SJCRH30 (cell line): Measurements from ENCODE around the gene NGEF. TPM values are rescaled to one million over a fixed set of nuclear protein-coding genes. Genes with fewer than 3 reads are reported as not detected.
A peak's percentile ranks its signal among the peaks of the same experiment; 100 is the strongest.
"Not testable (repeated sequence)": the region's sequence is repeated elsewhere in the genome, so short reads cannot be mapped to it uniquely, and the experiment has no call there.

Experiments used
- DNase-seq, 2 experiments: peaks; one replicate each; pipeline ENCODE4 v3.0.0-alpha.2; 2015 to 2020
- H3K27ac ChIP-seq: fragments of 250-450 bp; sonication (Bioruptor Pico); 2 replicates; pipeline ENCODE4 v1.5.1; 2020; ENCODE audit warnings: mild to moderate bottlenecking, moderate library complexity
- H3K27me3 ChIP-seq: fragments of 250-450 bp; sonication (Bioruptor Pico); 2 replicates; pipeline ENCODE4 v1.5.1; 2020; ENCODE audit warnings: mild to moderate bottlenecking, moderate library complexity
- H3K36me3 ChIP-seq: fragments of 250-450 bp; sonication (Bioruptor Pico); 2 replicates; pipeline ENCODE4 v1.5.1; 2020; ENCODE audit warnings: mild to moderate bottlenecking, moderate library complexity
- H3K4me1 ChIP-seq: fragments of 250-450 bp; sonication (Bioruptor Pico); 2 replicates; pipeline ENCODE4 v1.5.1; 2020; ENCODE audit warnings: mild to moderate bottlenecking, moderate library complexity
- H3K4me3 ChIP-seq: fragments of 250-450 bp; sonication (Bioruptor Pico); 2 replicates; pipeline ENCODE4 v1.5.1; 2020; ENCODE audit warnings: mild to moderate bottlenecking, moderate library complexity
- H3K9me3 ChIP-seq: fragments of 250-450 bp; sonication (Bioruptor Pico); replicated peaks from 2 replicates; pipeline ENCODE4 v1.5.1; 2020; ENCODE audit warnings: mild to moderate bottlenecking, moderate library complexity
- total RNA-seq: library from RNA; depleted of rRNA; stranded (reverse); fragments of >200 nt; shearing (Covaris generic); gene quantifications from 2 replicates; pipeline ENCODE4 v1.2.3, GENCODE V29; 2014

NGEF gene
- total RNA-seq, 1 experiment from 2014 or later = not detected

DNA sequence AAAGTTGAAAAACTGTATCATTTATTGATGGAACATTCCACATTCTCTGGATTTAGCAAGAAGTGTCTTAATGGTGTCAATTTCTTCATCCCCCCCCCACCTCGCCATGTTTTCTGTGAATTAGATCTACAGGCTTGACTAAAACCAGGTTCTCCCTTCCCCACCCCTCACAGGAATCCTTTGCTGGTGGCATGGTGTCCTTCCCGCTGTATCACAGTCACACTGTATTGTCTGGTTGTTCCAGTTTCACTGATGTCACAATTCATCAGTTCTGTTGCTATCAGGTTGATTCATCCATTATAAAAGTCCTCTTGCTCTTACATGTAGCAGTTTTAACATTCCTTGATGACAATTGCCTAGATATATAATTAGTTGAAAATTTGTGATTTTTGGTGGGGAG lies 149.1 kb downstream of the NGEF start:
- no peak for DNase-seq
- Histone ChIP-seq H3K36me3 (peaks cover 6% of the 10 kb centered on the region; the same call in 1 of the 2 replicates), H3K9me3 (no peaks in the 10 kb centered on the region), H3K27me3 (no peaks in the 10 kb centered on the region), H3K27ac (no peak overlapping the region), H3K4me3 (no peak overlapping the region), H3K4me1 (no peaks in the 10 kb centered on the region)

DNA sequence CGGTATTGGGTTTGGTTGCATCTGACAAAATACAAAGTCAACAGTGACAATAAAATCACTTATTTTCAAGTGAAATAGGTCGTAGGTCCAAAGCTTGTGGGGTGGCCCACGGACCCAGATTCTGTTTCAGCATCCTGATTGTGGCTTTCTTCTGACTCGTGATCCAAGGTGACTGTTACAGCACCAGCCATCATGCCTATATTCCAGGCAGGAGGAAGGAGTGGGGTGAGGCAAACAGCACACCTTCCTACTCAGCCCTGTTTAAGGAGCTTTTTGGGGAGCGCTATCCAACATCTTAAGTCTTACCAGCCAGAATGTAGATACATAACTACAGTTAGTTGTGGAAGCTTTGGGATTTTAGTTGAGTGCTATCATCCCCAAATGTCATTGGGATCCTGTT lies 151.7 kb downstream of the NGEF start:
- Histone ChIP-seq H3K27me3 (no peaks in the 10 kb centered on the region), H3K9me3 (no peaks in the 10 kb centered on the region), H3K4me1 (peaks cover 7% of the 10 kb centered on the region), H3K4me3 (no peak overlapping the region), H3K27ac (no peak overlapping the region), H3K36me3 (peaks cover 31% of the 10 kb centered on the region)
- DNase-seq = no peak

DNA sequence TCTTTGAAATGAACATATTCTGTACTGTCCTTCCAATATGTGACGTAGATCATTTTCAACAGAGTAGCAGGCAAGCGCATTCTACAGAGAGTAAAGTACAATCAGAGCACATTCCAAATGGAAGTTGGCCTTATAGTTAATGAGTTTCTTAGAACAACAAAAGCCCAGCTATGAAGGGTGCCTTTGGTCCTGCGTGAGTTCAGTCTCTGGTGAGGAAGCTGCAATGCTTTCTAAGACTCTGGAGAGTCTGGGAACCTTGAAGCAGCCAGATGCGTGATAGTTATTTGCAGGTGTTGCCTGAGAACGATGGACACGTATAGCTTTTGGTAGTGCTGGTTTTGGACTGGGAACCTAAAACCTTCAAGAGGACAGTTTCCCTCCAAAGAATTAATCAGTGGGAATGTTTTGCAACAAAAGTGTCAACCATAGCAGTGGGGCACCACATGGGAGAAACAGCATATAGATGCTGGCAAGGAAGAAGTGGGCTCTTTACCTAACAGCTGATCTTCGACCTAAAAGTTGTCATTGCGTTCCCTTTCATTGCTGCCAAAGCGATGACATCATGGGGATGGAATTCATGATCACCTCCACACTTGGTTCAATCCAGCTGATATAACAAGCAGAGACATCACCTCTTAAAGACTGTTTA lies 152.3 kb downstream of the NGEF start:
- Histone ChIP-seq H3K36me3 (peaks cover 37% of the 10 kb centered on the region), H3K27ac (no peak overlapping the region), H3K4me1 (peaks cover 11% of the 10 kb centered on the region), H3K27me3 (no peaks in the 10 kb centered on the region), H3K9me3 (no peaks in the 10 kb centered on the region), H3K4me3 (no peak overlapping the region)
- DNase-seq = peak in 1 of 2 experiments; percentile 25

DNA sequence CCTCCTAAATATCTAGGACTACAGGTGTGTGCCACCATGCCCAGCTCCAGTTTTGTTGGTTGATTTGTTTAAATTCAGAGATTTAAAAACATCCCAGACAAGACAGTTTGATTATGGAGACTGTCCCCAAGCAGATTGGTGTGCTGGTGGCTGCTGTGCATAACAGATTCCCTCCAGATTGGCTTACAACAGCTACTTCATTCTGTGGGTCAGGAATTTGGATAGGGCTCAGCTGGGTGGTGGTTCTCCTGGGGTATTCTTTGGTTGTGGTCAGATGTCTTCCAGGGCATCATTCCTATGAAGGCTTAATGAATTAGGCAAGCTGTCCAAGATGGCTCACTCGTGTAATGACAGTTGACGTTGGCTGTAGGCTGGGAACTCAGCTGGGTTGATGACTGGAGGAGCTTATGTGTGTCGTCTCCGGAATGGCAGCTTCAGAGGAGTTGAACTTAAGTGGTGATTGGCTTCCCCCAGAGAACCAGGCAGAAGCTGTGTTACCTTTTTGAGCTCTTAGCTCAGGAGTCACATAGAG lies 153.6 kb downstream of the NGEF start:
- Histone ChIP-seq H3K36me3 (peaks cover 44% of the 10 kb centered on the region), H3K27ac (no peak overlapping the region), H3K27me3 (no peaks in the 10 kb centered on the region), H3K9me3 (no peaks in the 10 kb centered on the region), H3K4me3 (no peak overlapping the region), H3K4me1 (peaks cover 14% of the 10 kb centered on the region)
- DNase-seq = no peak

GRCh38 chr2:232857158-232857563 lies 155.9 kb downstream of the NGEF start:
- no peaks in the 10 kb centered on the region for H3K9me3 ChIP-seq
- H3K27me3 ChIP-seq = no peaks in the 10 kb centered on the region
- DNase-seq = no peak
- H3K4me1 ChIP-seq = peaks cover 26% of the 10 kb centered on the region
- H3K36me3 ChIP-seq = peaks cover 49% of the 10 kb centered on the region
- H3K27ac ChIP-seq = peak overlapping the region; percentile 25; the same call in 1 of the 2 replicates
- no peak overlapping the region for H3K4me3 ChIP-seq

DNA sequence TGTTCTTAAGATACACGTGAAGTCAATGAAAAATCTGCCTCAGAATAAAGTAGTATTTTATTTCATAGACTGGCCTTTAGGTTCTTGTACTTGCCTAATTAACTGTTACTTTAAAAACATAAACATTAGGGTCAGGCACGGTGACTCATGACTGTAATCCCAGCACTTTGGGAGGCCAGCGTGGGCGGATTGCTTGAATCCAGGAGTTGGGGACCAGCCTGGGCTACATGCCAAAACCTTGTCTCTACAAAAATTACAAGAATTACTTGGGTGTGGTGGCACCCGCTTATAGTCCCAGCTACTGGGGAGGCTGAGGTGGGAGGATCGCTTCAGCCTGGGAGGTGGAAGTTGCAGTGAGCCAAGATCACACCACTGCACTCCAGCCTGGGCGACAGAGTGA lies 159.0 kb downstream of the NGEF start:
- H3K4me1 ChIP-seq = peaks cover 26% of the 10 kb centered on the region
- peak; percentile 77 to 84 for DNase-seq

DNA sequence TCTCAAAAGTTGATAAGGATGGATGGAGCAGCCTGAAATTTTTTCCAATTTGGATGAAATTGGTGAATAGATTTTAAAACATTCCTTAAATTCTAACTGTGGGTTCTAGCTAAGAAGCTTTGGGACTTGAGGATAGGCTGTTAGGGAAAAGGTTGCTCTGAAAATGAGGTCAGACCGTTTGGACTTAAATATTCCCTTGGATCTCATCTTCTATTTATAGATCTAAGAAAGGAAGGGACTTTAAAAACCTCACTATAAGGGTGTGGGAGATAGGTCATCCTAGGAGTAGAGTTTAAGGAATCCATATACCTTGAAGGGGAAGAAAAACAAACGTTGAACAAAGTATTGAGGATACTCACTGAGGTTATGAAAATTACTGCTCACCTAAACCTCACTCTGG lies 160.4 kb downstream of the NGEF start:
- no peaks in the 10 kb centered on the region for H3K27me3 ChIP-seq
- DNase-seq = no peak
- H3K27ac ChIP-seq = no peak overlapping the region
- H3K4me3 ChIP-seq = no peak overlapping the region
- H3K4me1 ChIP-seq = peaks cover 26% of the 10 kb centered on the region
- peaks cover 53% of the 10 kb centered on the region for H3K36me3 ChIP-seq
- no peaks in the 10 kb centered on the region for H3K9me3 ChIP-seq

More for the DNA sequence above, 159.0 kb downstream of the NGEF start:
- H3K4me3 ChIP-seq = no peak overlapping the region
- no peak overlapping the region for H3K27ac ChIP-seq
- no peaks in the 10 kb centered on the region for H3K9me3 ChIP-seq
- H3K36me3 ChIP-seq = peaks cover 55% of the 10 kb centered on the region
- no peaks in the 10 kb centered on the region for H3K27me3 ChIP-seq

GRCh38 chr2:232852081-232852480 lies 161.0 kb downstream of the NGEF start:
- H3K9me3 ChIP-seq, DNase-seq, H3K4me3 ChIP-seq, H3K27me3 ChIP-seq, H3K27ac ChIP-seq: not testable (repeated sequence)
- H3K4me1 ChIP-seq = peaks cover 24% of the 10 kb centered on the region
- peaks cover 51% of the 10 kb centered on the region for H3K36me3 ChIP-seq

- no peaks in the 10 kb centered on the region for H3K27me3 ChIP-seq
- H3K9me3 ChIP-seq = no peaks in the 10 kb centered on the region
- H3K4me1 ChIP-seq = peaks cover 15% of the 10 kb centered on the region
- H3K4me3 ChIP-seq = no peak overlapping the region
- H3K27ac ChIP-seq = no peak overlapping the region
- no peak for DNase-seq
- H3K36me3 ChIP-seq = peaks cover 50% of the 10 kb centered on the region
Measured at GRCh38 chr2:232850039-232850438, 163.0 kb downstream of the NGEF start.

- Histone ChIP-seq H3K27me3 (no peaks in the 10 kb centered on the region), H3K27ac (no peak overlapping the region), H3K4me1 (no peaks in the 10 kb centered on the region), H3K4me3 (no peak overlapping the region), H3K36me3 (peaks cover 67% of the 10 kb centered on the region), H3K9me3 (no peaks in the 10 kb centered on the region)
- no peak for DNase-seq
Measured at GRCh38 chr2:232846055-232846454, 167.0 kb downstream of the NGEF start.

GRCh38 chr2:232843834-232844233 lies 169.2 kb downstream of the NGEF start:
- Histone ChIP-seq H3K36me3 (peaks cover 77% of the 10 kb centered on the region), H3K27me3 (no peaks in the 10 kb centered on the region), H3K9me3 (no peaks in the 10 kb centered on the region), H3K4me3 (no peak overlapping the region), H3K4me1 (no peaks in the 10 kb centered on the region), H3K27ac (no peak overlapping the region)
- DNase-seq = no peak

- Histone ChIP-seq H3K4me1 (no peaks in the 10 kb centered on the region), H3K4me3 (no peak overlapping the region), H3K27ac (no peak overlapping the region), H3K36me3 (peaks cover 72% of the 10 kb centered on the region), H3K27me3 (no peaks in the 10 kb centered on the region), H3K9me3 (no peaks in the 10 kb centered on the region)
- DNase-seq = no peak
Measured at GRCh38 chr2:232842689-232843088, 170.4 kb downstream of the NGEF start.

GRCh38 chr2:232839411-232840079 lies 173.5 kb downstream of the NGEF start:
- DNase-seq = no peak
- no peaks in the 10 kb centered on the region for H3K9me3 ChIP-seq
- no peak overlapping the region for H3K27ac ChIP-seq
- H3K27me3 ChIP-seq = no peaks in the 10 kb centered on the region
- no peak overlapping the region for H3K4me3 ChIP-seq
- no peaks in the 10 kb centered on the region; the same call in 1 of the 2 replicates for H3K4me1 ChIP-seq
- H3K36me3 ChIP-seq = peaks cover 61% of the 10 kb centered on the region

DNA sequence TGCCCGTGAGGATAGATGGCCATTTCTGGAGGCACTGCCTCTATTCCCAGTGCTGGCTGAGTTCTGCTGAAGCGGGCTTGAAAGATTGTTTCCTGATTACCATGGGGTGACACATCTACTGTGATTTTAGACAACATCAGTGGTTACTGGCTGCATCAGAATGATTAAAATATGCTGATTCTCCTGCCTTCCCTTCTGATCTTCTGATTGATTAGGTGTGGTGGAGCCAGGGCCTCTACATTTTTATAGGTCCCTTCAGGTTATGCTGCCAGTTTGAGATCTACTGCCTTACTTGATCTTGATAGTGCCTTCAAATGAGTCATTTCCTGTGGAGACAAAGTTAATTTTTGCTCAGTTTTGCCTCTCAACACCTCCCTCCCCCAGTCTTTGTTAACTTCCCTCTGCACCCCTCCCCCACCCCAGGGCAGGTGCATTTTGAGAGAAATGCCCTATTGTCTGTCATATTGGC lies 174.6 kb downstream of the NGEF start:
- no peak overlapping the region for H3K27ac ChIP-seq
- H3K36me3 ChIP-seq = peaks cover 62% of the 10 kb centered on the region
- no peak overlapping the region for H3K4me3 ChIP-seq
- no peaks in the 10 kb centered on the region for H3K9me3 ChIP-seq
- no peak for DNase-seq
- no peaks in the 10 kb centered on the region for H3K27me3 ChIP-seq
- no peaks in the 10 kb centered on the region; the same call in 1 of the 2 replicates for H3K4me1 ChIP-seq

DNA sequence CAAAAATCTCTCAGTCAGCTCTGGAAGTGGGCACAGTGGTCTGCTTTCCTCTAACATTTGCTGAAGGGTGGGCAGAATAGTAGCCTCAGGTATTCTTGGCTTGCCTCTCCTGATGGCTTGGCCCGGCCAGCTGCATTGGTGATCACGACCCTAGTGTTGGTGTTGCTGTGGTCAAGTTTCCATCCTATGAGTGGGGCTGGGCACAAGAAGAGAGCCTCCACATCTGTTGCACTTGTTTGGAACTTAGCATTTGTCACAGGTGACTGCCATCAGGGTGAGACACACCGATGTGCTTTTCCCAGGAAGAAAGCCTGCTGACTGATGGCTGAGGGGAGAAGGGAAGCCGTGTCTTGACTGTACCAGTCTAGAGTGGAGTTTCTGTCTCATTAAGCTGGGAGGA lies 176.1 kb downstream of the NGEF start:
- no peak for DNase-seq
- Histone ChIP-seq H3K9me3 (no peaks in the 10 kb centered on the region), H3K36me3 (peaks cover 67% of the 10 kb centered on the region), H3K4me3 (no peak overlapping the region), H3K4me1 (no peaks in the 10 kb centered on the region; the same call in 1 of the 2 replicates), H3K27me3 (no peaks in the 10 kb centered on the region), H3K27ac (no peak overlapping the region)
